ENCODE measurements around the gene GP1BA. TPM values are rescaled to one million over a fixed set of nuclear protein-coding genes. Genes with fewer than 3 reads are reported as not detected.

The GP1BA gene
- total RNA-seq, 1 experiment from 2014 or later, result not detected

DNA sequence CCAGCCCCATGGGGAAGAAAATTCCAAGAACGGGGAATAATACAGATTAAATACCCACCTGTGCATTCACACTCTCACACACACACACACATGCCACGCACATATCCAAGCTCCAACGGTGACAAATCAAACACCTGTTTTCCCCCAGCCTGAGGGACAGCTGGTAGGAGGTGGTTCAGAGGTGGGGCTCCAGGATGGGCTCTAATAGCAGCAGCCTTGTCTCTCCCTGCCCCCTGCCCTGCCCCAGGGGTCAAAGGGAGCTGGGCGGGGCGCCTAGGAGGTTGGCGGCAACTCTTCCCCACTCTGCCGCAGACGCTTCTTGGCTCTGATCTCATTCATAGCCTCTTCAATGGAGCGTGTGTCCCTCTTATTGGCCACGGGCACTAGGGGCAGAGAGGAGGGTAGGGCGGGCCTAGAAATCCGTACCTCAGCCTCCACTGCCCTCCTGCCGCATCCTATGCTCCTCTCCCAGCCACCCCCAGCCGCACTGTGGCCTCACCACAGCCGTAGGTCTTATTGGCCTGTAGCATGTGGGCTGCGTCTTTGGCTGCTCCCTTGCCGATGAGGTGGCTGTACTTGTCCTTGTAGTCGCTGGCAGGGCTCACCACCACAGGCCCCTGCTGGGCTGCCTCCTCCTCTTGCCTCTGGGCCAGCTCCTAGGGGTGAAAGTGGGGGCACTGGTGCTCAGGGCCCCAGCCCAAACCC, 27.3 kb downstream of the GP1BA start:
- no peak for DNase-seq (ENCODE audit: low spot score)
- no peaks in the 10 kb centered on the region for H3K27me3 ChIP-seq (replicated peaks; ENCODE audit: insufficient read depth, low read depth, low read length, poor library complexity)
- TF ChIP-seq, protein P1, sequence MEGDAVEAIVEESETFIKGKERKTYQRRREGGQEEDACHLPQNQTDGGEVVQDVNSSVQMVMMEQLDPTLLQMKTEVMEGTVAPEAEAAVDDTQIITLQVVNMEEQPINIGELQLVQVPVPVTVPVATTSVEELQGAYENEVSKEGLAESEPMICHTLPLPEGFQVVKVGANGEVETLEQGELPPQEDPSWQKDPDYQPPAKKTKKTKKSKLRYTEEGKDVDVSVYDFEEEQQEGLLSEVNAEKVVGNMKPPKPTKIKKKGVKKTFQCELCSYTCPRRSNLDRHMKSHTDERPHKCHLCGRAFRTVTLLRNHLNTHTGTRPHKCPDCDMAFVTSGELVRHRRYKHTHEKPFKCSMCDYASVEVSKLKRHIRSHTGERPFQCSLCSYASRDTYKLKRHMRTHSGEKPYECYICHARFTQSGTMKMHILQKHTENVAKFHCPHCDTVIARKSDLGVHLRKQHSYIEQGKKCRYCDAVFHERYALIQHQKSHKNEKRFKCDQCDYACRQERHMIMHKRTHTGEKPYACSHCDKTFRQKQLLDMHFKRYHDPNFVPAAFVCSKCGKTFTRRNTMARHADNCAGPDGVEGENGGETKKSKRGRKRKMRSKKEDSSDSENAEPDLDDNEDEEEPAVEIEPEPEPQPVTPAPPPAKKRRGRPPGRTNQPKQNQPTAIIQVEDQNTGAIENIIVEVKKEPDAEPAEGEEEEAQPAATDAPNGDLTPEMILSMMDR (conservative IDR thresholded peaks at IDR 0.05; ENCODE audit: low read depth, low read length), result no peak
- no peak for TF ChIP-seq EZH2 (IDR thresholded peaks at IDR 0.05; ENCODE audit: borderline replicate concordance, low read depth, low read length, poor library complexity, severe bottlenecking)
- BruUV-seq (replicated peaks), result TSS peak; percentile 76
- peaks cover 6% of the 10 kb centered on the region for H3K36me3 ChIP-seq (ENCODE audit: insufficient read depth, low read length, poor library complexity, severe bottlenecking)
- H3K9me3 ChIP-seq (ENCODE audit: low read depth, low read length, poor library complexity, severe bottlenecking), result no peaks in the 10 kb centered on the region
- POLR2A ChIA-PET (ENCODE audit: low non-redundant PET), result no interaction called here
- CTCF ChIA-PET, result no interaction called here
- intact Hi-C loops (cut with micrococcal nuclease; ENCODE audit: unreplicated experiment), result no loop called here
- H3K4me1 ChIP-seq (ENCODE audit: insufficient read depth, low read length, poor library complexity, severe bottlenecking), result peaks cover 7% of the 10 kb centered on the region
- H3K4me3 ChIP-seq (ENCODE audit: low read depth, low read length, poor library complexity, severe bottlenecking), result no peak overlapping the region
- H3K27ac ChIP-seq (ENCODE audit: low read depth, low read length, poor library complexity, severe bottlenecking), result no peak overlapping the region

DNA sequence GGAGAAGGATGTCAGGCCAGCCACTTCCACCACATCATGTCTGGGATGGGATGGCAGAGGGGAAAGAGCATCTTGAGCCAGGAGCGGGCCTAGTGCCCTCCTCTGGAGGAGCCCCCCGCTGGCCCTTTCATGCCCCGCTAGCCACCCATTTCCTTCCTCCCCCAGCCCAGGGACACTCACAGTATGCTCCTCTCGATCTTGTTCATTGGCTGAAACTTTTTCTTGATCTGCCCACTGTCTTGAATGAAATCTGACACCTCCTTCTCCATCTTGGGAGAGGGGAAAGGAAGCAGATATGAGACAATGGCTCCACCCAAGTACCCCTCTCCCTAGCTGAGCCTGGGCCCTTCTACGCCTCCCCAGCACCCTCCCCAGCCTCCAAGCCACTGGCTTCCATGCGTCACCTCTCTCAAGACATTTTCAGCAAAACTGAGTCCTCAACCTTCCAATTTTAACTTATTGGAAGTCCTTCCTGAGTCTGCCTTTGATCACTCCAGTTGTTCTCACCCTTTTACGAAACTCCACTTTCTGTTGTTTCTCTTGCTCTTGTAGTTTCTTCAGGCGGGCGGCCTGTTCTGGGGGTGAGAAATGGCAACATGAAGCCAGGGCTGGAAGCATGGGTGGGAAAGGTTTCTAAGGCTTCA, 28.3 kb downstream of the GP1BA start:
- intact Hi-C loops (cut with micrococcal nuclease; ENCODE audit: unreplicated experiment), result no loop called here
- no peak for TF ChIP-seq EZH2 (IDR thresholded peaks at IDR 0.05; ENCODE audit: borderline replicate concordance, low read depth, low read length, poor library complexity, severe bottlenecking)
- TF ChIP-seq, protein P1 (conservative IDR thresholded peaks at IDR 0.05; ENCODE audit: low read depth, low read length), result no peak
- DNase-seq (ENCODE audit: low spot score), result peak; percentile 45
- peaks cover 7% of the 10 kb centered on the region for H3K4me1 ChIP-seq (ENCODE audit: insufficient read depth, low read length, poor library complexity, severe bottlenecking)
- H3K36me3 ChIP-seq (ENCODE audit: insufficient read depth, low read length, poor library complexity, severe bottlenecking), result peaks cover 10% of the 10 kb centered on the region
- POLR2A ChIA-PET (ENCODE audit: low non-redundant PET), result interaction anchor here (0.5 kb wide), 1 partner anchor 120 kb away, joined by 4 read pairs; no protein-coding TSS in a partner anchor
- H3K27me3 ChIP-seq (replicated peaks; ENCODE audit: insufficient read depth, low read depth, low read length, poor library complexity), result no peaks in the 10 kb centered on the region
- BruUV-seq (replicated peaks), result no TSS peak
- no peaks in the 10 kb centered on the region for H3K9me3 ChIP-seq (ENCODE audit: low read depth, low read length, poor library complexity, severe bottlenecking)
- peak overlapping the region; percentile 49 for H3K27ac ChIP-seq (ENCODE audit: low read depth, low read length, poor library complexity, severe bottlenecking)
- no peak overlapping the region for H3K4me3 ChIP-seq (ENCODE audit: low read depth, low read length, poor library complexity, severe bottlenecking)
- CTCF ChIA-PET, result no interaction called here

DNA sequence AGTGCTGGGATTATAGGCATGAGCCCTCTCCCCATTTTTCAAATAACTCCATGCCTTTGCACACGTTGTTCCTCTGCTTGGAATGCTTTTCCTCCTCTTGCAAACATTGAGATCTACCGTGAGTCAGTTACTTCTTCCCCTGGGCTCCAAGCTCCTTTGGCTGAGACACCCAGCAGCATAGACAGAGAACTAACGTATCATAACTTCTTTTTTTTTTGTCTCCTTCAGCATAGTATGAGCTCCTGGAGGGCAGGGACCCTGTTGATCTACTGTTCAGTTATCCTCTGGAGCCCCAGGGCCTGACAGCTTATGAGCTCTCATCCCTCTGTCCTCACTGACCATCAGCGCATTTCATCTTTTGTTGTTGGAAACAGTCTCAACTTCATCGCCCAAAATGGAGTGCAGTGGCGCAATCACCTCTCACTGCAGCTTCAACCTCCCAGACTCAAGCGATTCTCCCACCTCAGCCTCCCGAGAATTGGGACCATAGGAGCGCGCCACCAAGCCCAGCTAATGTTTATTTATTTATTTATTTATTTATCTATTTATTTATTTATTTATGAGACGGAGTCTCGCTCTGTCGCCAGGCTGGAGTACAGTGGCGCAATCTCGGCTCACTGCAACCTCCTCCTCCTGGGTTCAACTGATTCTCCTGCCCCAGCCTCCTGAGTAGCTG, 33.4 kb downstream of the GP1BA start:
- Histone ChIP-seq H3K9me3 (ENCODE audit: low read depth, low read length, poor library complexity, severe bottlenecking) (no peaks in the 10 kb centered on the region), H3K4me1 (ENCODE audit: insufficient read depth, low read length, poor library complexity, severe bottlenecking) (peaks cover 20% of the 10 kb centered on the region), H3K4me3 (ENCODE audit: low read depth, low read length, poor library complexity, severe bottlenecking) (no peak overlapping the region), H3K27ac (ENCODE audit: low read depth, low read length, poor library complexity, severe bottlenecking) (no peak overlapping the region), H3K36me3 (ENCODE audit: insufficient read depth, low read length, poor library complexity, severe bottlenecking) (peaks cover 12% of the 10 kb centered on the region), H3K27me3 (replicated peaks; ENCODE audit: insufficient read depth, low read depth, low read length, poor library complexity) (no peaks in the 10 kb centered on the region)
- no peak for DNase-seq (ENCODE audit: low spot score)
- POLR2A ChIA-PET (ENCODE audit: low non-redundant PET), result no interaction called here
- TF ChIP-seq, protein P1 (conservative IDR thresholded peaks at IDR 0.05; ENCODE audit: low read depth, low read length), result no peak
- no peak for TF ChIP-seq EZH2 (IDR thresholded peaks at IDR 0.05; ENCODE audit: borderline replicate concordance, low read depth, low read length, poor library complexity, severe bottlenecking)
- no TSS peak for BruUV-seq (replicated peaks)
- CTCF ChIA-PET, result interaction anchor here (0.7 kb wide), 1 partner anchor 23 kb away, joined by 3 read pairs; no protein-coding TSS in a partner anchor
- intact Hi-C loops (cut with micrococcal nuclease; ENCODE audit: unreplicated experiment), result no loop called here
